Measurements from ENCODE around the gene FBXO28.

DNA sequence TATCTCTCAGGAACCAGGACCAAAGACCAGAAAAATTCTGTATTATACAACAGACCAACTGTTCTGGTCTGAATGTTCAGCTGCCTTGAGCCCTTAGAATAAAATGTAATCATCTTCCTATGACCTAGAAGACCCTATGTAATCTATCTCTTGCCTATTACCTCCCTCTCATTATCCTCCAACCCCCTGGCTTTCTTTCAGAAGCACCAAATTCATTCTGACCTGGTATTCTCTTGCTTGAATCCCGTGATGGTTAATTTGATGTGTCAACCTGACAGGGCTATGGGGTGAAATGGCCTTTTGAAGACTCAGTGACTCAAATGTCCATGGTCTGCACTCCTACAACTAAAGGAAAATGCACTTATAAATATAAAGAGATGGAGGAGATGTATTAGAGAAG lies 21.8 kb upstream of the FBXO28 start:
- TF ChIP-seq, protein P1, sequence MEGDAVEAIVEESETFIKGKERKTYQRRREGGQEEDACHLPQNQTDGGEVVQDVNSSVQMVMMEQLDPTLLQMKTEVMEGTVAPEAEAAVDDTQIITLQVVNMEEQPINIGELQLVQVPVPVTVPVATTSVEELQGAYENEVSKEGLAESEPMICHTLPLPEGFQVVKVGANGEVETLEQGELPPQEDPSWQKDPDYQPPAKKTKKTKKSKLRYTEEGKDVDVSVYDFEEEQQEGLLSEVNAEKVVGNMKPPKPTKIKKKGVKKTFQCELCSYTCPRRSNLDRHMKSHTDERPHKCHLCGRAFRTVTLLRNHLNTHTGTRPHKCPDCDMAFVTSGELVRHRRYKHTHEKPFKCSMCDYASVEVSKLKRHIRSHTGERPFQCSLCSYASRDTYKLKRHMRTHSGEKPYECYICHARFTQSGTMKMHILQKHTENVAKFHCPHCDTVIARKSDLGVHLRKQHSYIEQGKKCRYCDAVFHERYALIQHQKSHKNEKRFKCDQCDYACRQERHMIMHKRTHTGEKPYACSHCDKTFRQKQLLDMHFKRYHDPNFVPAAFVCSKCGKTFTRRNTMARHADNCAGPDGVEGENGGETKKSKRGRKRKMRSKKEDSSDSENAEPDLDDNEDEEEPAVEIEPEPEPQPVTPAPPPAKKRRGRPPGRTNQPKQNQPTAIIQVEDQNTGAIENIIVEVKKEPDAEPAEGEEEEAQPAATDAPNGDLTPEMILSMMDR (IDR thresholded peaks at IDR 0.05; ENCODE audit: insufficient read depth, low read depth, low read length): no peak
- TF ChIP-seq EZH2 (IDR thresholded peaks at IDR 0.05; ENCODE audit: insufficient read depth, low read length): no peak

Measured in astrocyte (in vitro differentiated cells and primary cell).